Colon (tissue), 2 donors: Measurements from ENCODE around the gene IGFALS.

Experiments used
- FAIRE-seq: peaks from 2 replicates; lab custom pipeline; 2012; peaks lifted over from hg19 to GRCh38; lab: Jason Lieb, UNC
- donor health status: control.
- donor health status: control.

Gene IGFALS

GRCh38 chr16:1793578-1794220 lies at the start of gene IGFALS:
IGFALS (minus strand) TSS chr16:1793705; CDS start chr16:1793652, 53 bp downstream.
- FAIRE-seq, result no peak

- FAIRE-seq, result no peak
Measured at GRCh38 chr16:1839554-1839953, 46.0 kb upstream of the IGFALS start.

- FAIRE-seq, result no peak
Measured at GRCh38 chr16:1834096-1834495, 40.6 kb upstream of the IGFALS start.

GRCh38 chr16:1832838-1833454 lies 39.4 kb upstream of the IGFALS start:
- FAIRE-seq, result no peak

- FAIRE-seq, result no peak
Measured at GRCh38 chr16:1831186-1832075, 37.9 kb upstream of the IGFALS start.

- FAIRE-seq, result no peak
Measured at GRCh38 chr16:1830213-1830612, 36.7 kb upstream of the IGFALS start.

GRCh38 chr16:1828645-1829410 lies 35.3 kb upstream of the IGFALS start:
- FAIRE-seq, result no peak

- FAIRE-seq, result no peak
Measured at GRCh38 chr16:1826691-1827573, 33.4 kb upstream of the IGFALS start, which contains the start of the genes FAHD1 and HAGH. FAHD1 (plus strand) TSS chr16:1827206; CDS start chr16:1827239, 33 bp downstream. HAGH (minus strand) TSS chr16:1826825; CDS start chr16:1826787, 38 bp downstream.

GRCh38 chr16:1825864-1826690 lies 32.6 kb upstream of the IGFALS start:
- no peak for FAIRE-seq

GRCh38 chr16:1825381-1825863 lies 31.9 kb upstream of the IGFALS start:
- FAIRE-seq, result no peak

GRCh38 chr16:1823821-1824220 lies 30.3 kb upstream of the IGFALS start:
- FAIRE-seq, result no peak

- FAIRE-seq, result no peak
Measured at GRCh38 chr16:1822801-1823200, 29.3 kb upstream of the IGFALS start.

GRCh38 chr16:1821861-1822611 lies 28.5 kb upstream of the IGFALS start:
- no peak for FAIRE-seq

GRCh38 chr16:1820946-1821290 lies 27.4 kb upstream of the IGFALS start:
- no peak for FAIRE-seq

- FAIRE-seq, result no peak
Measured at GRCh38 chr16:1820096-1820945, 26.8 kb upstream of the IGFALS start.

- no peak for FAIRE-seq
Measured at GRCh38 chr16:1819611-1820010, 26.1 kb upstream of the IGFALS start.

- no peak for FAIRE-seq
Measured at GRCh38 chr16:1818873-1819525, 25.5 kb upstream of the IGFALS start.
